HG03175 (cell line): ENCODE results near the gene SEMA4D.

Source experiments
- ATAC-seq: cut with Tn5 transposase; IDR thresholded peaks from one replicate; pipeline ENCODE4 v1.9.1; 2021; ENCODE audit warnings: mild to moderate bottlenecking, moderate library complexity; ENCODE audit not compliant: unreplicated experiment

Gene SEMA4D

GRCh38 chr9:89497978-89498851 is at the start of gene SEMA4D:
TSS of gene SEMA4D (minus strand) at chr9:89498113. CDS start at chr9:89405456, 92,657 bp downstream.
- peak; percentile 33 for ATAC-seq

GRCh38 chr9:89547000-89547399 is 49.1 kb upstream of the SEMA4D start:
- ATAC-seq = no peak

GRCh38 chr9:89544279-89544661 is 46.4 kb upstream of the SEMA4D start:
- ATAC-seq = no peak

GRCh38 chr9:89543621-89544278 is 45.8 kb upstream of the SEMA4D start:
- ATAC-seq = no peak

GRCh38 chr9:89543111-89543510 is 45.2 kb upstream of the SEMA4D start:
- ATAC-seq = no peak

GRCh38 chr9:89542401-89543021 is 44.6 kb upstream of the SEMA4D start:
- no peak for ATAC-seq

GRCh38 chr9:89541798-89542197 is 43.9 kb upstream of the SEMA4D start:
- peak; percentile 60 for ATAC-seq

GRCh38 chr9:89539374-89539773 is 41.5 kb upstream of the SEMA4D start:
- ATAC-seq = no peak

- no peak for ATAC-seq
Observed at GRCh38 chr9:89538871-89539270, 41.0 kb upstream of the SEMA4D start.

- no peak for ATAC-seq
Observed at GRCh38 chr9:89537166-89537565, 39.3 kb upstream of the SEMA4D start.

- ATAC-seq = peak; percentile 35
Observed at GRCh38 chr9:89536600-89536999, 38.7 kb upstream of the SEMA4D start.

GRCh38 chr9:89536145-89536574 is 38.2 kb upstream of the SEMA4D start:
- ATAC-seq = peak; percentile 63

GRCh38 chr9:89535461-89535860 is 37.5 kb upstream of the SEMA4D start:
- no peak for ATAC-seq

GRCh38 chr9:89534515-89535287 is 36.8 kb upstream of the SEMA4D start:
- ATAC-seq = no peak

- no peak for ATAC-seq
Observed at GRCh38 chr9:89533411-89534095, 35.6 kb upstream of the SEMA4D start.

- ATAC-seq = no peak
Observed at GRCh38 chr9:89532944-89533343, 35.0 kb upstream of the SEMA4D start.

- ATAC-seq = no peak
Observed at GRCh38 chr9:89532478-89532877, 34.6 kb upstream of the SEMA4D start.

GRCh38 chr9:89531766-89532165 is 33.9 kb upstream of the SEMA4D start:
- no peak for ATAC-seq

- no peak for ATAC-seq
Observed at GRCh38 chr9:89530726-89531125, 32.8 kb upstream of the SEMA4D start.

GRCh38 chr9:89529243-89530035 is 31.5 kb upstream of the SEMA4D start:
- no peak for ATAC-seq
